Lower leg skin (tissue), 4 donors: ENCODE measurements around the gene METRN. TPM values are rescaled to one million over a fixed set of nuclear protein-coding genes. Genes with fewer than 3 reads are reported as not detected.

Experiments
- DNase-seq, 2 donors: peaks; one replicate each; pipeline ENCODE4 v3.0.0-alpha.2; 2019; ENCODE audit warnings: low spot score in 2 of 2
- H3K4me3 ChIP-seq: fragments of 200-600 bp; sonication (generic); 2 replicates; pipeline ENCODE4 v1.5.1; 2017; ENCODE audit warnings: mild to moderate bottlenecking, low read depth; ENCODE audit not compliant: poor library complexity, severe bottlenecking
- CTCF ChIP-seq, 3 donors: fragments of 450-650 bp; IDR thresholded peaks; one replicate each; pipeline ENCODE4 v1.5.1; 2016; ENCODE audit warnings: antibody characterized with exemption in 3 of 3, mild to moderate bottlenecking in 3 of 3, moderate library complexity in 2 of 3
- POLR2A ChIP-seq, 2 donors: fragments of 450-650 bp; IDR thresholded peaks; one replicate each; pipeline ENCODE4 v1.6.1; 2016 to 2017; ENCODE audit warnings: antibody characterized with exemption in 2 of 2, mild to moderate bottlenecking in 1 of 2, moderate library complexity in 1 of 2
- WGBS, 2 donors: methylation state at CpG; one replicate each; pipeline ENCODE4 v1.1.5; 2018; 5-methylcytosine and 5-hydroxymethylcytosine counted together
- intact Hi-C: fragments of 100-400 bp; cut with DNase I; formaldehyde crosslinking; loops from one replicate; pipeline ENCODE4 v1.15.0; 2023; ENCODE audit warnings: low total_unique reads
- total RNA-seq, 4 donors: library from RNA; depleted of rRNA; stranded (reverse); fragments of >200 nt; gene quantifications; one replicate each; pipeline ENCODE4 v1.1.0, GENCODE V29; 2016

Gene METRN
- total RNA-seq, 4 donors from 2014 or later: 24.2 to 48.4 (median 36.0) TPM

DNA sequence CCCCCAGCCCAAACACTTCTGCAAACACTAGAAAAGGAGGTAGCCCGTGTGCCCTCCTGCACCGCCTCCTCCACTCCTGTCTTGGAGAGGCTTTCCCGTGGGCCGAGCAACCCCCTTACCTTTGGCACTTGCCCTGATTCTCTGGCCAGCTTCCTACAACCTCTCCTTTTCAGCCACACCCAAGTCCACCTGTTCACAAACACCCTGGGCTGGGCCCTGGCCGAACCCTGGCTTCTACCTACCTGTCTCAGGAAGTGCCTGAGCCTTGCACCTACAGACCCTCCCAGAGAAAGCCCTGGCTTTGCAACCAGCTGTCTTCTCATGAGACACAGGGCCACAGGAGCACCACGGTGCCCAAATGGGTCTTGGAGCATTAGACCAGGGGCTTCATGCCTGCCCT lies 4.0 kb downstream of the METRN start:
- intact Hi-C loops: loop anchor here (10.0 kb wide), 1 partner anchor 376 kb away; the partner anchor contains the start of gene C1QTNF8
- no peak overlapping the region for H3K4me3 ChIP-seq
- DNase-seq: no peak
- 77 to 86% methylated on average over 6 of the region's 6 CpGs for WGBS, 2 donors
- TF ChIP-seq CTCF (IDR thresholded peaks at IDR 0.05): no peak
- TF ChIP-seq POLR2A (IDR thresholded peaks at IDR 0.05): no peak

GRCh38 chr16:719815-720446 lies 5.0 kb downstream of the METRN start:
- intact Hi-C loops: loop anchor here (10.0 kb wide), 1 partner anchor 375 kb away; the partner anchor contains the start of gene C1QTNF8
- no peak for DNase-seq

GRCh38 chr16:720447-720989 lies 5.6 kb downstream of the METRN start:
- 0 to 1% methylated on average over 23 to 30 of the region's 38 CpGs for WGBS, 2 donors
- TF ChIP-seq POLR2A (IDR thresholded peaks at IDR 0.05): no peak
- TF ChIP-seq CTCF (IDR thresholded peaks at IDR 0.05): no peak

More at GRCh38 chr16:719815-720446, 5.0 kb downstream of the METRN start:
- TF ChIP-seq POLR2A (IDR thresholded peaks at IDR 0.05) (no peak), CTCF (IDR thresholded peaks at IDR 0.05) (no peak)
- WGBS, 2 donors: 10% methylated on average over 14 to 16 of the region's 16 CpGs
- H3K4me3 ChIP-seq: no peak overlapping the region

GRCh38 chr16:720990-721764 lies 6.3 kb downstream of the METRN start, which contains the start of gene ANTKMT:
ANTKMT (plus strand) TSS chr16:721146; CDS start chr16:721275, 129 bp downstream.
- DNase-seq: peak in 1 of 2 donors; percentile 93

More at GRCh38 chr16:720447-720989, 5.6 kb downstream of the METRN start:
- peak overlapping the region; percentile 37 for H3K4me3 ChIP-seq
- intact Hi-C loops: no loop called here
- no peak for DNase-seq

More at GRCh38 chr16:720990-721764, 6.3 kb downstream of the METRN start, which contains the start of gene ANTKMT:
- H3K4me3 ChIP-seq: peak within 1 kb of the TSS; percentile 37
- intact Hi-C loops: no loop called here
- TF ChIP-seq CTCF (IDR thresholded peaks at IDR 0.05) (no peak), POLR2A (IDR thresholded peaks at IDR 0.05) (no peak)
- 0 to 19% methylated on average over 10 to 31 of the region's 106 CpGs for WGBS, 2 donors
